Left renal pelvis (tissue), 4 donors: ENCODE data around the gene CCDC38. TPM values are rescaled to one million over a fixed set of nuclear protein-coding genes. Genes with fewer than 3 reads are reported as not detected.
A peak's percentile ranks its signal among the peaks of the same experiment; 100 is the strongest.

Experiments used
- DNase-seq, 4 donors: peaks; one replicate each; pipeline ENCODE4 v3.0.0-alpha.2; 2013; ENCODE audit warnings: low read depth in 4 of 4, low spot score in 3 of 4
- polyA plus RNA-seq, 4 donors: library from polyadenylated mRNA; unstranded; fragments of 120-200 nt; gene quantifications; one replicate each; pipeline ENCODE4 v1.2.1, GENCODE V29; 2013; ENCODE audit not compliant: insufficient read length in 4 of 4

CCDC38 gene
- polyA plus RNA-seq, 4 donors, result 0.54 to 0.63 (median 0.60) TPM; not detected in 1

DNA sequence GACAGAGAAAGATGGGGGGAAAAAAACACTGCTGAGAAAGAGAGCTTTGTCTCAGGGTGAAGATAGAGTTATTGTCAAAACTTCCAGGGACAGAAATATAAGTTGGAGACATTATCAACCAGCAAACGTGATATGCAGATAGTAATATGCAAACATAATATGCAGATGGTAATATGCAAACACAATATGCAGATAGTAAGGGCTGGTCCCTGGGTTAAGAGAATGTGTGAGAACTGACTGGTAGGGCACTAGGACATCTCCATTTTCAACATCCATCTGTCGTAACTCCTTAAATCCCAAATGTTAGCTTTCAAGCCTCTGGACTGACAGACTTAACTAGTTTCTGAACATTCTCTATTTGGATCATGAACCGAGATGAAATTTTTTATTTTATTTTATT lies 51.5 kb downstream of the CCDC38 start:
- no peak for DNase-seq

DNA sequence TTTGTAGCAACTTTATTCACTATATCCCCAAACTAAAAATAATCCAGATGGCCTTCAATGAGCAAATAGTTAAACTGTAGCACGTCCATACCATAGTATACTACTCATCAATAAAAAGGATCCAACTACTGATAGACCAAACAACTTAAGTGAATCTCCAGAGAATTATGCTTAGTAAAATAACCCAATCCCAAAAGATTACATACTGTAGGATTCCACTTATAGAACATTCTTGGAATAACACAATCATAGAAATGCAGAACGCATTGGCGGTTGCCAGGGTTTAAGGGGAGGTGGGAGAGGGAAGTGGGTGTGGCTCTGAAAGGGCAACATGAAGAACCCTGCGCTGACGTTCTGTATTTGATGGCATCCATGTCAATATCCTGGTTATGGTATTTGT lies 55.1 kb downstream of the CCDC38 start:
- no peak for DNase-seq

DNA sequence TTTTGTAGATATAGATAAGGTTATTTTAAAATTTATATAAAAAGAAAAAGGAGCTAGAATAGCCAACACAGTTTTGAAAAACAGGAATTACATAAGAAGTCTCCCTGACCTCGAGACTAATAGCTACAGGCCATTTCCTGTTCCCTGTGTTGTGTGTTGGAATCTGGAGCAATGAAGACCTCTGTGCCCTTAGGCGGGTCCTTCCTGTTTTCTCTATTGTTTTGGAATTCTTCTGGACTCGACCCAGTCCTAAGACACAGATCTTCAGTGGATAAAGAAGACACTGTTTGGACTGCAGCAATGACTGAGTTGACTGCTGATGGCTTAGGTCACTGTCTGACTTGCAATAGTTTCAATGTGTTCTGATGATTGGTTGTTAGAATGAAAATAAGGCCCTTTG lies 57.4 kb downstream of the CCDC38 start:
- DNase-seq, result no peak

DNA sequence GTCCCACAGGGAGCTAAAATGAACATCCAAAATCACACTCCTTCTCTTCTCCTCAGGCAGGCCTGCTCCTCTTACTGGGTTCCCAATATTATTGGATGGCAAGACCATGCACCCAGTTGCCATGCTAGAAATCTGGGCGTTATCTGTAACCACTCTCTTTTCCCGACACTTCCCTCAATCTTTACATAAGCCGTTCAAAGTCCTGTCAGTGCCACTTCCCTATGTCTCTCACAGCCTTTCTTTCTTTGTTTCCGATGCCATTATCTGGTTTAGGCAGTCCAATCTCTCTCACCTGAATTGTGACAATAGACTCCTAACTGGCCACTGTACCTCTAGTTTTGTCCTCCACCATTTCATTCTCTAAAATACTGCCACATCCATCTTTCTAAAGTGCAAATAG lies 59.5 kb downstream of the CCDC38 start:
- no peak for DNase-seq

DNA sequence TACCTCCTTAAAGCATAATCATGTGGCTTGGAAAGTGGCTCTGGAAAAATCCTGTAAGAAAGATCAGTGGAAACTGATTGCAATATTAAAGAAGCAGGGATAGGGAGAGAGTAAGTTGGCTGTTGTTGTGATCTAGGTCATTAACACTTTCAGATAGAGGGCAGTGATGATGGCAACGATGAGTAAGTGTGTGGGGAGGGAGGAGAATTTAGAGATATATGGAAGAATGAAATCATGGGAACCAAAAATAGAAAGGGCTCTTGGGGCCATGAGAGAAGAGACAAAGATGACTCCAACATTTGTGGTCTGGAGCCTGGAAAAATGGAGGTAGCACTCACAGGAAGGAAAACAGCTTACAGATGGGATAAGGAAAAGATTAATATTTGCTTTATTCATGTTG lies 60.3 kb downstream of the CCDC38 start:
- no peak for DNase-seq

DNA sequence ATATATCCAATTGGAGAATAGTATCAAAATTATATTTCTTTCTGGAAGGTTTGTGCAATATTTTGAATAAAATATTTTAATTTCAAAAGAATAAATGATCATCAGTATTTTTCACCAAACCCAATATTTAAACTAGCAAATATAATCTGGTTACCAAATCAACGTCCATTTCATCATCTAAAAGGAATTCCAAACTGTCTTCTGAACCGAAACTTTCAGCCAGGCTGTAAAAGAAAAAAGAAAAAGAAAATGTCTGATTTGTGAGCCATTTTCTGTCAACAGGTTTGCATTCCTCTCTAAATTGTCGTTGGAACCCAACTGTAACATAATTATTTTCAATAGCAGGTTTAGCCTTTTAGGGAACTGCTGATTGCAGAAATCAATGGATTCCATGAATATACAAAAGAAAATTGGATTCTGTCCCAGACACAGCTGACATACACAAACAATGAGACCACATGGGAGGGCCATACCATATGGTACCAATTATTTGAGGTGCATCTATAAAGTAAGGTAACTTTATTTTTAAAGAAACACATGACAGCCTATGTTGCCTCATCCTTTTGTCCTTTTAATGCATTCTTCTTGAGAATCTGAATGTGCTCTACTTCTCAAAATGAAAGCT lies 61.0 kb downstream of the CCDC38 start:
- no peak for DNase-seq

DNA sequence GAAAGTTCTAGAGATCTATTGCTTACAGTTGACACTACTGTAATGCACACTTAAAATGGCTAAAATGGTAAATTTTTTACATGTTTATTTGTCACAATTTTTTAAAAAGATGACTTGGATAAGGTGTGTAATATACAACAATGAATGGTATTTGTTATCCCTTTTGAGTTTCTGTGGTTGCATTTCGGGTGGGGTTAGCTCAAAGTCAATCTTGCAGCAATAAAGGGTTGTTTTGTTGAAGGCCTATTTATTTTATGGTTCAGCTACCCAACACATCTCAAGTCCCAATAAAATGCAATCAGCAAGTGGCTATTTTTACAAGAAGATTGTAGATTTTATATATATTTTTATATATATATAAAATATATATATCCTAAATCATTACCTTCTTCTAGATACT lies 61.5 kb downstream of the CCDC38 start:
- DNase-seq, result no peak

DNA sequence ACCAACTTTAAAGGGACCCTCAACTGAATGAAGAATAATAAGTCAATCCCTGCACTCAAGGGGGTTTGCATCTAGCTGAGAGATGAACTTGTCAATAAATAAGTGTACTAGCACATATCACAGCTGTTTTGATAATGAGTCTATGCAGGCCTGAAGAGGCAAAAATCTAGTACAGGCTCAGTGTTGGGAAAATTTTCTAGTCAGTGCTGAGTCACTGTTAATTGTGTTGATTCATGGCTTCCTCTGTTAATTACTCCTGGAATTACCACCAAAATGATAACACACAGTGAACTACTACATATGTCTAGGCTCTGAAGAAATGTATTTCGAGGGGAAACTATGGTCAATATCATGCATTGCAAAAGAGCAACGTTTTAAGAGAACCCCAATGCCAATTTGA lies 64.8 kb downstream of the CCDC38 start:
- DNase-seq, result no peak

DNA sequence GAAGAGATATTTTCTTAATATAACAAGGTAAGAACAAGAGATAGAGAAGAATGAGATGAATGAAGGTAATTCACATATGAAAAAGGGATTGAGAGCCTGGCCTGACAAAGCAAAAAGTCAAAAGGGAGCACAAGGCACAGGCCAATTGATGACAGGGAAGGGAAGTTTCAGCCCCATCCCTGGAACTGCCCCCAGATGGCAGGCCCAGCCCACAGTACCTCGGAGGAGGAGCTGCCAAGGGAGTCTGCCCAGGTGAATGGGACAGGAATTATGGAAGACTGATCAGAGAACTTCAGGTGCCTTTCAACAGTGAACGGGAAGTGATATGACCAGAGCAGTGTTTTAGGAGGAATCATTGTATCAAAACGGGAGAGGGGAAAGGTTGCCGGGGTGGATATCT lies 68.0 kb downstream of the CCDC38 start:
- no peak for DNase-seq

DNA sequence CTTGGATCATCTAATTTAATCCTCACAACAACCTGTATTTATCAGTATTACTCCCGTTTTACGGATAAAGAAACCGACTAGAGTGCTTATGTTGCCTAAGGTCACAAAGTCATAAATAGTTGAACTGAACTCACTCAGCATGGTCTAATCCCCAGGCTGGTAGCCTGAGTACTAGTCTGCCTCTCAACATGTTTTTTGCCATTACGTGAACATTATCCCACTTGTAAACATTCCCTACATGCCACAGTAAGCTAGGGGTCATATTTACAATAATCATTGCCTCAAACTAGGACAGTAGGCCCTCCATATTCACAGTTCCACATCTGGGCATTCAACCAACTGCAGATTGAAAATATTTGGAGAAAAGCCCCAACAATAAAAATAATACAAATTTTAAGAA lies 71.5 kb downstream of the CCDC38 start:
- no peak for DNase-seq

DNA sequence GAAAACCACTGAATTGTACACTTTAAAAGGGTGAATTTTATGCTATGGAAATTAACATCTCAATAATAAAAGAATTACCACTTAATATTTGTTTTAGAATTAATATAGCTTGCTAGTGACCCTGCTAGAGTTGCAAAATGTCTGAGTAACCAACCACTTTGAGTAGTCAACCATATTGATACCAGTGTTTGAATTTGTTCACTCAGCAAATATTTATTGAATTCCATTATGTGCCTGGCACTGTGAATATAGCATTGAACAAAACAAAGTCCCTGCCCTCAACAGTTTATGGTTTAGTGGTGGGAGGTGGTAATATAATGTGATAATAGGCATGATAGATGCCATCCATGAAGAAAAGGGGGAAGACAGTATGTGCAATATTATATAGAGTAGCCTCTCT lies 79.1 kb downstream of the CCDC38 start:
- no peak for DNase-seq

DNA sequence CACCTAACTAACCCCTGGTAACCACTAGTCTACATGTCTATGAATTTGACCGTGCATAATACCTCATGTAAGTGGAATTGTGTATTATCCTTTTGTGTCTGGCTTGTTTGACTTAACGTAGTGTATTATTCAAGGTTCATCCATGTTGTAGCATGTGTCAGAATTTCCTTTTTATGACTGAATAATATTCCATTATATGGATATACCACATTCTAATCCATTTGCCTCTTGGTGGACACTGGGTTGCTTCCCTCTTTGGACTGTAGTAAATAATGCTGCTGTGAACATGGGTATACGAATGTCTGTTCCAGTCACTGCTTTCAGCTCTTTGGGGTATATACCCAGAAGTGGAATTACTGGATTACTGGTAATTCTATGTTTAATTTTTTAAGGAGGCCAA lies 80.4 kb downstream of the CCDC38 start:
- DNase-seq, result no peak

DNA sequence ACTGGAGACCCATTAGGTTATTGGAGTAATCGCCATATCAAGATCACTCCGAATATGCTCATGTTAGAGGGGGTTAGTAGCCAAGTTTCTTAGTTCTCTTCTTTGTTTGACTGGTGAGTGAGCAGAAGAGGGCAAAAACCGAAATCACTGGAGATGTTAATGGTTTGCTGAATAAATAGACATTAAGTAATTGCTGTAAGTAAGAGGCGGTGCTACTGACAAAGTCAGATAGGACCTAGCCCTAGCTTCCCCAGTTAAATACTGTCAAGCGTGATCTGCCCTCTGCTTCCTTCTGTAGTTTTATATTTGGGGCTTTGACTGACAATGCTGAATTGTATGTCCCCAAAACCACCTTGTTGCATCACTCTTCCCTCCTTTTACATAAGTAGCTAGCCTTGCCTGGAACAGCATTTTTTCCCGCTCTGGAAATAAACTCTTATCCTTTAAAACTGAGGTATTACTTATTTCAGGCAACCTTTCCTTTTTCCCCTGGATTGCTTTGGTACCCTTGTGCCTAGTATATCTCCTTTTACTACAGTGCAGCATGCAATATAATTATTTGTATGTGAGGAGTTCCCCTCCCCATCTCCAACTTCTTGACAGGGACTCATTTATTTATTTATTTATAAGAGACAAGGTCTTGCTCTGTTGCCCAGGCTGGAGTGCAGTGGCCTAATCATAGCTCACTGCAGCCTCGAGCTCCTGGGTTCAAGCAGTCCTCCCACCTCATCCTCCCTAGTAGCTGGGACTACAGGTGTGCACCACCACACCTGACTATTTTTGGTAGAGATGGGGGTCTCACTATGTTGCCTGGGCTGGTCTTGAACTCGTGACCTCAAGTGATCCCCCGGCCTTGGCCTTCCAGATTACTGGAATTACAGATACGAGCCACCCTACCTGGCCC lies 82.2 kb downstream of the CCDC38 start:
- DNase-seq, result no peak

DNA sequence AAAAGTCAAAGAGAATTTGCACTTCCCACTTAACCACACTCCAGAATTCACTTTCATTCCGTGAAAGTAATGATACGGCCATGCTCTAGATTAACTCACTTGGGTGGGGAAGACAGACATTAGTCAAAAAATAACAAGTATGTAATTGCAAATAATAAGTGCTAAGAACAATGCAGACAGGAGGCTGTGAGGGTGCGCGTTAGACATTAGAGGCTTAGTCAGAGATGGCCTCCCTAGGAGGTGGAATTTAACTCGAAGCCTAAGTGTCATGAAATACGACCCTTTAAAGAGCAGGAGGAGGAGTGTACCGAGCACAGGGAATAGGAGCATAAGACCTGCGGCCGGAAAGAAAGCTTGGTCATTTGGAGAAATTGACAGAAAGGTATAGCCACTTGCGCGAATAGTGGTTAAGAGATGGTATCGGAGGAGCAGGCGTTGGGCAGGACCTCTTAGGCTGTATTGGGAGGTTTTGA lies 83.0 kb downstream of the CCDC38 start:
- DNase-seq, result peak in 2 of 4 donors; percentile 20 to 43

DNA sequence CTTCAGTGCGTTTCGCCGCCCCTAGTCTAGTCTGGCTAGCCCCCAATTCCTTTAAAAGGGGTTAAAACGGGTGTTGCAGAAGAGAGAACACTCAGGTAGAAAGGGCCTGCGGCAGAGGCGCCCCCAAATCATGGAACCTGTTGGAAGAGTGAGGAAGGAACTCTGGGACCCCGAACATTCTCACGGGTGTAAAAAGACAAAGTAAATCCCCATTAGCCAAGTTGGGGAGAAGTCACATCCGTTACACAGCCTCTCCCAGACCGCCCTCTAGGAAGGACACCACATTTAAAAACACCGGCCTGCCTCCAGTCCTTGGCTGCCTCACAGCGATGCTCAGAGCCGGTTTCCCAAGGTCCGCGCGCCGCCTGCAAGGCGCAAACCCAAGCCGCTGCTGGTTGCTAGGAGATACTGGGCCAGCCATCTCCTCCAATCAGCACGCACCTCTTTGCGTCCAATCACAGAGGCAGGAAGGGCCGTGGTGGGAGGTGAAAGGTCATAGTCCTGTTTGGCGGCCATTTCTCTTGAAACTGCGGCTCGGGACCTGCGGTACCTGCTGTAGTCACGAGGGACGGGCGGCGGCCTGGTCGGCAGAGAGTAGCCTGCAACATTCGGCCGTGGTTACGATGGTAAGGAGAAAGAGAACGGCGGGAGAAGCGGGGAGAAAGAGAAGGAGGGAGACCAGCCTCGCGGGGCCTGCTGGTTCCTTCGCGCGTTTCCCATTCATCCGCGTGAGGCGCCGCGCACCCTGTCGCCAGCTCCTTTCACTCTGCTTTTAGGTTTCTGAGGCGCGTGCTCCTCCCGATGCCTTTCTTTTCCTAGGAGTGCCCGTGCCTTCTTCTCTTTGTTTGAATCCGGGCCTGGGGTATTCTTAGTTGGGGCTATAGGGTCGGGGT lies 83.7 kb downstream of the CCDC38 start, which contains the start of gene SNRPF:
Gene SNRPF (plus strand): TSS at position 502 of the 893 bp plus-strand sequence. CDS start 122 bp downstream, at position 624.
- DNase-seq, result peak; percentile 96 to 98 (median 98)

DNA sequence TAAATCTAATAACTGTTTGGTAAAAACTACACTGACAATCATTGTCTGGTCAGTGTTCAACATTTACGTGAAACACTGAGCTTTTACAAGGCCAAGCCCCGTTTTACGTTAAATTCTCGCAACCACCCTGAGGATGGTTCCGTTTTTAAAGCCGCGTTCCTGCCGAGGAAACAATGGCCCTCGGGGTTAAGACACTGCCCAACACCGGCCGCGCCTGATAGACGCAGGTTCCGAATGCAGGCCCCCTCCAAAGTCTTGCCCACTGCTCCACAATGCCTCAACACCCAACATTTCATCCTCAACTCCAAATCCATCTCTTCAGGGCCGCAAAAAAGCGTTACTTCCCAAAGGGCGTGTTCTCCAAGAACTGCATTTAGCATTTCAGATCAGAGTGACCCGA lies 84.6 kb downstream of the CCDC38 start:
- DNase-seq, result no peak

DNA sequence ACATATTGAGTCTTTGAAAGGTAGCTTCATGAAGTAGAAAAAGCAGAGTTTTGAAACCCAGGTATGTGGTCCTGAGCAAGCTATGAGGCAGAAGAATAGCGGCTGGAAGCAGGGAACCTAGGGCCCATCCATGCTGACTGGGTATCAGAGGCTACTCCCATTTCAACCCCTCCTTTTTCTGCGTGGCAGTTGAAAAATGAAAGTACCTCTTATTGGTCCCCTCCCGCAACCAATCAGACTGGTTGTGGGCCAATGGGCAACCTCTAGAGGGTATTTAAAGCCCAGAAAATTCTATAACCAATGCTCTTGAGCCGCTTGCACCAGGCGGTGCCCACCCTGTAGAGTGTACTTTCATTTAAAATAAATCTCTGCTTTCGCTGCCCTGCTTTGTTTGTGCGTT lies 85.3 kb downstream of the CCDC38 start:
- no peak for DNase-seq

DNA sequence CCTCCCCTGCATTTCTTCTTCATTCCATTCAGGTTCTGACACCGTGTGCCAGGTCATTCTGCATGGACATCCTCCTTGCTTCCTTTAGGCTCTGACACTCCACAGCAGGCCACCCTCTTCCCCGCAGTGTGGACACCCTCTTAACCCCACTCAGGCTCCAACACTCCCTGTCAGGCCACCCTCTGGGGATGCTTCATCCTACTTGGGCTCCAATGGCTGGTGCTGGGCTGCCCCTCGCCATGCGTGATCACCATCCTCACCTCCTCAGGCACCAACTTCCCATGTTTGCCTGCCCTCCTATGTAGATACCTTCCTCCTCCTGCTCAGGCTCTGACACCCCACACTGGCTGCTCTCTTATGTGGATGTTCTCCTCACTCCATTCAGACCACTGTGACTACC lies 90.3 kb downstream of the CCDC38 start:
- DNase-seq, result no peak

DNA sequence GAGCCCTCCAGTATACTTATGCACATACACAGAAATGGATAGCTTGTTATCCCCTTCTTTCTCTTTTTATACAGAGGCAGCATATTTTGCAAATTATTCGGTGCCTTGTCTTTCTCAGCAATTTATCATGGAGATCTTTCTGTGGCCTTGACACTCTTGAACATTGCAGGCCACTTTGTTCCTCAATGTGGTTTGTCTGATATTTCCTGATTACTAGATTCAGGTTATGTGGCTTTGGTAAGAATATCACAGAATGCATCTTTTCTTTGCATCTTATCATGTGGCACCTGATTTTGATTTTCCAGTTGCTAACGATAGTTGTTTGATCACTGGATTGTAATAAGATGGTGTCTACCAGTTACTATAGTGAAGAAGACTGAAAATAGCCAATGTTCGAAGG lies 90.8 kb downstream of the CCDC38 start:
- DNase-seq, result no peak

DNA sequence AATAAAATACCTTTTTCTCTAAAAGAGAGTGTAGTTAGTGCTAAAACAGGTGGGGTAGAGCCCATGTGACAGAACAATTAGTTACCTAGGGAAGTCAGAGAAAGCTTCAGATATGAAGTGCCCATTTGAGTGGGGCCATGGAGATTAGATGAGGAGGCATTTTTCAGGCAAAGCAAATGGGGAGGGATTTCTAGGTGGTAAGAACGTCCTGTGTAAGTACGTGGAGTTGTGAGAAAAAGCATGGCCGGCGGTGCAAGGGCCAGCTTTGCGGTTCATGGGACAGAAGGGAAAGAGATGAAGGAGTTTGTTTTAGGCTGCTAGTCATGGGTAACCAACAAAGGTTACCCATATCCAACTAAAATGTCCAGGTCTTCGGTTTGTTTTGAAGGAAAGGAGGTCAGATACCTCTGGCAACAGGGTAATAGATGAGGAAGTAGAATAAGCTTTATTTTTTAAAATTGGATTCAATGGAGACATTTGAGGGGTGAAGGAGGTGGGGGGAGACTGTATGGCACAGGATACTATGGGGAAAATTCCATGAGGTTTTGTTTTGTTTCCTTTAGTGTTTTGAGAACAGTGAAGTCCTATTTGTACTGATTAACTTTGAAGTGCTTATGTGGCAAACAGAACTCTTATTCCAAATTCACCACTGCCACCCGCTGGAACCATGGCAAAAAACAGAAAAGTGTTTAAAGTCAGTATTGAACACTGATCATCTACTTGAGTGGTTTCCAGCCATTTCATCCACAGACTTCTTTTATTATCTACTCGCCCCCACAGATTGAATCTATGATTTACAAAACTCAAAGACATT lies 93.6 kb downstream of the CCDC38 start:
- no peak for DNase-seq
